ENCODE data around the gene ADAM29.

Gene ADAM29

DNA sequence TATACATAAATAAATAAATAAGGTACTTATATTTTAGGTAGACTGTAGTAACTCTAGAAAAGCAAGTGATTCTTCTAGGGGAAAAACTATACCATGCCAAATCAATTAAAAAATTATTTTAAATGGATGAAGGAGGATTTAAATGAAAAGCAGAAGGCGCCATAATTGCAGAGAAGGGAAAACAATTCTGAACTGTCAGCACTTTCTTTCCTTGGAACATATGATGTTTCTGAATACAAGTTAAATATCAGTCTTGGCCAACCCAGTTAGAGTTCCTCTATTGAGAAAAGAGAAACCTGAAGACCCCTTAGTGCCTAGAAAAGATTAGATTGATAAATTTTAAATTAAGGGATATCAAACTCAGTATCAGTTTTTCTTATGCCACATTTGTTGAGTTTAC lies 75.8 kb downstream of the ADAM29 start:
- Histone ChIP-seq H3K4me3 (ENCODE audit: insufficient read depth, low read length, poor library complexity, severe bottlenecking) (no peak overlapping the region), H2AFZ (ENCODE audit: low read depth, low read length, severe bottlenecking) (peak overlapping the region; percentile 47), H3K79me2 (ENCODE audit: insufficient read depth, low read length) (no peaks in the 10 kb centered on the region), H3K9me2 (replicated peaks; ENCODE audit: insufficient read depth, low read length) (no peaks in the 10 kb centered on the region), H4K20me1 (ENCODE audit: low read depth, low read length) (no peaks in the 10 kb centered on the region), H3K27ac (ENCODE audit: low read depth, low read length) (no peak overlapping the region), H3K9me3 (ENCODE audit: insufficient read depth, low read length) (peaks cover 25% of the 10 kb centered on the region; the same call in 1 of the 2 replicates), H3F3A (ENCODE audit: insufficient read depth) (no peaks in the 10 kb centered on the region), H3K36me3 (ENCODE audit: low read length) (peaks cover 3% of the 10 kb centered on the region; the same call in 1 of the 2 replicates), H3K9ac (ENCODE audit: low read length) (no peak overlapping the region), H3K4me2 (ENCODE audit: low read depth, low read length, poor library complexity, severe bottlenecking) (no peak overlapping the region), H3K27me3 (ENCODE audit: low read length) (no peaks in the 10 kb centered on the region)
- TF ChIP-seq CTCF (IDR thresholded peaks at IDR 0.05; ENCODE audit: insufficient read depth, low read length, poor library complexity, severe bottlenecking) = no peak
- TF ChIP-seq EZH2phosphoT487 (conservative IDR thresholded peaks at IDR 0.05; ENCODE audit: low read length) = no peak

- peaks cover 6% of the 10 kb centered on the region for H3K36me3 ChIP-seq (ENCODE audit: low read length)
- no peaks in the 10 kb centered on the region for H3F3A ChIP-seq (ENCODE audit: insufficient read depth)
- peak overlapping the region; percentile 18 for H3K4me2 ChIP-seq (ENCODE audit: low read depth, low read length, poor library complexity, severe bottlenecking)
- H3K27ac ChIP-seq (ENCODE audit: low read depth, low read length) = no peak overlapping the region
- no peaks in the 10 kb centered on the region for H3K9me2 ChIP-seq (replicated peaks; ENCODE audit: insufficient read depth, low read length)
- H3K79me2 ChIP-seq (ENCODE audit: insufficient read depth, low read length) = no peaks in the 10 kb centered on the region
- peaks cover 24% of the 10 kb centered on the region; the same call in 1 of the 2 replicates for H3K9me3 ChIP-seq (ENCODE audit: insufficient read depth, low read length)
- TF ChIP-seq EZH2phosphoT487 (conservative IDR thresholded peaks at IDR 0.05; ENCODE audit: low read length) = no peak
- TF ChIP-seq CTCF (IDR thresholded peaks at IDR 0.05; ENCODE audit: insufficient read depth, low read length, poor library complexity, severe bottlenecking) = no peak
- no peak overlapping the region for H3K4me3 ChIP-seq (ENCODE audit: insufficient read depth, low read length, poor library complexity, severe bottlenecking)
- no peaks in the 10 kb centered on the region for H4K20me1 ChIP-seq (ENCODE audit: low read depth, low read length)
- no peak overlapping the region for H3K9ac ChIP-seq (ENCODE audit: low read length)
- H3K27me3 ChIP-seq (ENCODE audit: low read length) = no peaks in the 10 kb centered on the region
- H2AFZ ChIP-seq (ENCODE audit: low read depth, low read length, severe bottlenecking) = no peak overlapping the region
These were observed 77.9 kb downstream of the ADAM29 start for GRCh38 chr4:174996079-174996478.

GRCh38 chr4:174999407-174999806 lies 81.2 kb downstream of the ADAM29 start:
- H3K27me3 ChIP-seq (ENCODE audit: low read length) = no peaks in the 10 kb centered on the region
- H3K4me2 ChIP-seq (ENCODE audit: low read depth, low read length, poor library complexity, severe bottlenecking) = no peak overlapping the region
- no peak overlapping the region for H3K4me3 ChIP-seq (ENCODE audit: insufficient read depth, low read length, poor library complexity, severe bottlenecking)
- no peak overlapping the region for H3K9ac ChIP-seq (ENCODE audit: low read length)
- peaks cover 16% of the 10 kb centered on the region; the same call in 1 of the 2 replicates for H3K9me3 ChIP-seq (ENCODE audit: insufficient read depth, low read length)
- no peaks in the 10 kb centered on the region for H3K79me2 ChIP-seq (ENCODE audit: insufficient read depth, low read length)
- no peak overlapping the region for H3K27ac ChIP-seq (ENCODE audit: low read depth, low read length)
- peaks cover 7% of the 10 kb centered on the region for H3K36me3 ChIP-seq (ENCODE audit: low read length)
- no peak overlapping the region for H2AFZ ChIP-seq (ENCODE audit: low read depth, low read length, severe bottlenecking)
- TF ChIP-seq EZH2phosphoT487 (conservative IDR thresholded peaks at IDR 0.05; ENCODE audit: low read length) (no peak), CTCF (IDR thresholded peaks at IDR 0.05; ENCODE audit: insufficient read depth, low read length, poor library complexity, severe bottlenecking) (no peak)
- no peaks in the 10 kb centered on the region for H3F3A ChIP-seq (ENCODE audit: insufficient read depth)
- H3K9me2 ChIP-seq (replicated peaks; ENCODE audit: insufficient read depth, low read length) = no peaks in the 10 kb centered on the region
- no peaks in the 10 kb centered on the region for H4K20me1 ChIP-seq (ENCODE audit: low read depth, low read length)
